Keratinocyte (primary cell): ENCODE measurements around the gene PELI1. TPM values are rescaled to one million over a fixed set of nuclear protein-coding genes. Genes with fewer than 3 reads are reported as not detected.

Experiments used
- DNase-seq: peaks from one replicate; pipeline ENCODE4 v3.0.0-alpha.2; 2011; ENCODE audit warnings: low read depth, missing footprints, low spot score
- FAIRE-seq: peaks from 2 replicates; lab custom pipeline; 2011; peaks lifted over from hg19 to GRCh38; lab: Jason Lieb, UNC
- H2AFZ ChIP-seq: 2 replicates; pipeline ENCODE4 v1.6.0; 2012; ENCODE audit warnings: low read length, control low read depth, inconsistent platforms; ENCODE audit not compliant: control insufficient read depth
- H3K27ac ChIP-seq: 2 replicates; pipeline ENCODE4 v1.5.1; 2011; ENCODE audit warnings: low read length; ENCODE audit not compliant: control insufficient read depth, insufficient read depth
- H3K27me3 ChIP-seq: 3 replicates; pipeline ENCODE4 v1.6.0; 2011; ENCODE audit warnings: low read length; ENCODE audit not compliant: control insufficient read depth, insufficient read depth; ENCODE audit errors: extremely low read depth
- H3K36me3 ChIP-seq, 2 experiments: 2 replicates in 1 of 2; 3 replicates in 1 of 2; pipeline ENCODE4 v1.5.1; 2011; ENCODE audit warnings: low read length in 2 of 2, mild to moderate bottlenecking in 1 of 2; ENCODE audit not compliant: control insufficient read depth in 2 of 2, insufficient read depth in 2 of 2; ENCODE audit errors: extremely low read depth in 1 of 2
- H3K4me1 ChIP-seq: 3 replicates; pipeline ENCODE4 v1.5.1; 2011; ENCODE audit warnings: low read length; ENCODE audit not compliant: control insufficient read depth, insufficient read depth; ENCODE audit errors: extremely low read depth
- H3K4me2 ChIP-seq: 3 replicates; pipeline ENCODE4 v1.6.0; 2011; ENCODE audit warnings: low read depth, low read length; ENCODE audit not compliant: control insufficient read depth, insufficient read depth; ENCODE audit errors: extremely low read depth
- H3K4me3 ChIP-seq, 3 experiments: fragments of 200-600 bp in 1 of 3; sonication (generic) in 1 of 3; 2 replicates in 2 of 3; 3 replicates in 1 of 3; pipeline ENCODE4 v1.5.1; 2011 to 2016; ENCODE audit warnings: low read length in 3 of 3, mild to moderate bottlenecking in 3 of 3, control low read depth in 2 of 3, inconsistent platforms in 1 of 3, low read depth in 1 of 3, mixed read lengths in 1 of 3, mixed run types in 1 of 3, moderate library complexity in 1 of 3; ENCODE audit not compliant: control insufficient read depth in 2 of 3, insufficient read depth in 2 of 3; ENCODE audit errors: extremely low read depth in 1 of 3
- H3K79me2 ChIP-seq: 2 replicates; pipeline ENCODE4 v1.6.0; 2012; ENCODE audit warnings: low read length; ENCODE audit not compliant: control insufficient read depth, insufficient read depth
- H3K9ac ChIP-seq: 3 replicates; pipeline ENCODE4 v1.6.0; 2011; ENCODE audit warnings: low read length; ENCODE audit not compliant: control insufficient read depth, insufficient read depth; ENCODE audit errors: extremely low read depth
- H3K9me1 ChIP-seq: 3 replicates; pipeline ENCODE4 v1.6.0; 2011; ENCODE audit warnings: low read length; ENCODE audit not compliant: control insufficient read depth, insufficient read depth; ENCODE audit errors: extremely low read depth
- H3K9me3 ChIP-seq: 2 replicates; pipeline ENCODE4 v1.5.1; 2012; ENCODE audit warnings: low read depth, low read length; ENCODE audit not compliant: control insufficient read depth
- H4K20me1 ChIP-seq: 3 replicates; pipeline ENCODE4 v1.6.0; 2011; ENCODE audit warnings: low read length; ENCODE audit not compliant: control insufficient read depth, insufficient read depth; ENCODE audit errors: extremely low read depth
- EZH2 ChIP-seq: IDR thresholded peaks from one replicate; pipeline ENCODE4 v1.6.1; 2012; ENCODE audit warnings: inconsistent platforms, mild to moderate bottlenecking, low read length, moderate library complexity
- dilution Hi-C: fragments of 300-500 bp; cut with MboI; formaldehyde crosslinking; loops from one replicate; pipeline ENCODE4 v1.7.0; 2020; ENCODE audit warnings: low sequenced_read_pairs; ENCODE audit not compliant: extremely low pct_ligation_motif_present
- polyA plus RNA-seq, 5 experiments: library from polyadenylated mRNA; depleted of rRNA in 3 of 5; stranded (reverse) in 3 of 5; stranded (forward) in 1 of 5; unstranded in 1 of 5; fragments of >200 nt; gene quantifications; 1 replicate in 1 of 5; 2 replicates in 3 of 5; 3 replicates in 1 of 5; pipeline versions ENCODE4 v1.2.1 to v1.2.3, GENCODE V29; 2011 to 2012; ENCODE audit warnings: missing spikeins in 2 of 5, low read depth in 1 of 5, low replicate concordance in 1 of 5
- TF ChIP-seq, protein P1 (sequence below), 3 experiments: IDR thresholded peaks in 1 of 3; conservative IDR thresholded peaks in 1 of 3; optimal IDR thresholded peaks in 1 of 3; 2 replicates in 2 of 3; 3 replicates in 1 of 3; pipeline versions ENCODE3 to v1.5.1; 2011; ENCODE audit warnings: low read length in 3 of 3, mild to moderate bottlenecking in 3 of 3, moderate library complexity in 2 of 3, control low read depth in 1 of 3, inconsistent platforms in 1 of 3; ENCODE audit not compliant: insufficient read depth in 2 of 3; ENCODE audit errors: extremely low read depth in 1 of 3

The PELI1 gene
- polyA plus RNA-seq, 1 donor (not counting 4 experiments of a cell fraction or from before 2014, with no cell fraction given) = 21.2 TPM

DNA sequence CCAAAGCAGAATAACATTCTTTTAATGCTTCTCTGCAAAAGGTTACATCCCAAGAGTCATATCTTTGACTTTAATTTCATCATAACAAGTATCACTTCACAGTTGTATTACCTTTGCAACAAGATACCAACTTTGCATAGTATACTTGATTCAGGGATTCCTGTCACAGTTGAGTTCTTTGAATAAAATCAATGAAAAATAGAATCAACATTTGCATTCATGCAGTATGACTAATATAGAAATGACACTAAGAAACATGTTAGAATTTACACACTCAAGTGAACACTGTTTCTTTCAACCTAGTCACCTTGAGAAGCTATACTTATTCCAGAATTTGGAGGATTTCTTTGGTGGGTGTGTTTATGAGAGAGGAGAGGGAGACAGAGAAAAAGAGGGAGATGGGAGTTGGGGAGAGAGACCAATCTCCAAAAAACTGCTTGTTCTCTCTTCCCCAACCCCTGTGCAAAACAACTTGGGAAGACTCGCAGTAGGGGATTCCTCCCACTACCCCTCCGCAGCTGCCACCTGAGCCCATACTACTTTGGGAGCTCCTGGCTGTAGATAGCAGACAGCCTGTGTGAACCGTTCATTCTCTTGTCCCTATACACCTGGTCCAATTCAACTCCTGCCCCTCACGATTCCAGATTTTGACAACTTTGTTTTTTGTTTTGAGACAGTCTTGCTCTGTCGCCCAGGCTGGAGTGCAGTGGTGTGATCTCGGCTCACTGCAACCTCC is 57.7 kb downstream of the PELI1 start:
- peaks cover 0 to 5% of the 10 kb centered on the region in 2 experiments for H3K36me3 ChIP-seq
- H3K9me1 ChIP-seq = no peaks in the 10 kb centered on the region
- no peak overlapping the region for H3K9ac ChIP-seq
- no peaks in the 10 kb centered on the region for H3K79me2 ChIP-seq
- FAIRE-seq (no peak), DNase-seq (no peak)
- dilution Hi-C loops = no loop called here
- H3K9me3 ChIP-seq = no peaks in the 10 kb centered on the region
- H3K4me2 ChIP-seq = no peak overlapping the region
- no peak overlapping the region for H2AFZ ChIP-seq
- no peaks in the 10 kb centered on the region for H4K20me1 ChIP-seq
- H3K27ac ChIP-seq = no peak overlapping the region
- no peaks in the 10 kb centered on the region for H3K4me1 ChIP-seq
- TF ChIP-seq, protein P1, sequence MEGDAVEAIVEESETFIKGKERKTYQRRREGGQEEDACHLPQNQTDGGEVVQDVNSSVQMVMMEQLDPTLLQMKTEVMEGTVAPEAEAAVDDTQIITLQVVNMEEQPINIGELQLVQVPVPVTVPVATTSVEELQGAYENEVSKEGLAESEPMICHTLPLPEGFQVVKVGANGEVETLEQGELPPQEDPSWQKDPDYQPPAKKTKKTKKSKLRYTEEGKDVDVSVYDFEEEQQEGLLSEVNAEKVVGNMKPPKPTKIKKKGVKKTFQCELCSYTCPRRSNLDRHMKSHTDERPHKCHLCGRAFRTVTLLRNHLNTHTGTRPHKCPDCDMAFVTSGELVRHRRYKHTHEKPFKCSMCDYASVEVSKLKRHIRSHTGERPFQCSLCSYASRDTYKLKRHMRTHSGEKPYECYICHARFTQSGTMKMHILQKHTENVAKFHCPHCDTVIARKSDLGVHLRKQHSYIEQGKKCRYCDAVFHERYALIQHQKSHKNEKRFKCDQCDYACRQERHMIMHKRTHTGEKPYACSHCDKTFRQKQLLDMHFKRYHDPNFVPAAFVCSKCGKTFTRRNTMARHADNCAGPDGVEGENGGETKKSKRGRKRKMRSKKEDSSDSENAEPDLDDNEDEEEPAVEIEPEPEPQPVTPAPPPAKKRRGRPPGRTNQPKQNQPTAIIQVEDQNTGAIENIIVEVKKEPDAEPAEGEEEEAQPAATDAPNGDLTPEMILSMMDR (optimal IDR thresholded peaks at IDR 0.05 in 1 of 3, IDR thresholded peaks at IDR 0.05 in 1 of 3, conservative IDR thresholded peaks at IDR 0.05 in 1 of 3; ENCODE audit: extremely low read depth in 1 of 3, insufficient read depth in 2 of 3, low read length in 3 of 3) = no peak
- no peak for TF ChIP-seq EZH2
- H3K4me3 ChIP-seq = no peak overlapping the region
- H3K27me3 ChIP-seq = no peaks in the 10 kb centered on the region

DNA sequence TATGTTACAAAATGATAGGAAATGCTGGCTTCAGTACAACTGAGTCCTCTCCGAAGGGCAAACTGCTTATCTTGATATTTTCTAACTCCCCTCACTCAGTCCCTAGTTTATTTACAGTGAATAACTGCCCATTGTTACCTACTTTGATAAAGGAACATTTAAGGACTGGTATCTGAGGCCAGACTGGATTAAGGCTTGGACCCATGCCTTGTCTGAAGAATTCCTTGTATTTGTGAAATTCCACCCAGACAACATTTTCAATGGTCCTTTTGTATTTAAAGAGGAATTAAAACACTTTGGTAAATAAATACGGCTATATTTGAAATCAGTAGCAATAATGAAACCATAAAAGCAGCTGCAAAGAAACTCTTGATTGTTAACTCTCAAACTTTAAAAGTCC is 58.3 kb downstream of the PELI1 start:
- no peak for FAIRE-seq
- Histone ChIP-seq H3K9me3 (no peaks in the 10 kb centered on the region), H3K9ac (no peak overlapping the region), H3K36me3 (peaks cover 0 to 3% of the 10 kb centered on the region in 2 experiments), H3K4me2 (no peak overlapping the region), H3K4me3 (no peak overlapping the region), H3K79me2 (no peaks in the 10 kb centered on the region), H2AFZ (no peak overlapping the region), H3K27me3 (no peaks in the 10 kb centered on the region), H4K20me1 (no peaks in the 10 kb centered on the region), H3K9me1 (no peaks in the 10 kb centered on the region), H3K4me1 (no peaks in the 10 kb centered on the region), H3K27ac (no peak overlapping the region)
- DNase-seq = no peak
- TF ChIP-seq EZH2 = no peak
- TF ChIP-seq, protein P1 (optimal IDR thresholded peaks at IDR 0.05 in 1 of 3, IDR thresholded peaks at IDR 0.05 in 1 of 3, conservative IDR thresholded peaks at IDR 0.05 in 1 of 3; ENCODE audit: extremely low read depth in 1 of 3, insufficient read depth in 2 of 3, low read length in 3 of 3) = no peak
- dilution Hi-C loops = no loop called here
